ENCODE data around the gene ZCCHC3. TPM values are rescaled to one million over a fixed set of nuclear protein-coding genes. Genes with fewer than 3 reads are reported as not detected.

ZCCHC3 gene
- total RNA-seq, 2 experiments from 2014 or later = 28.4 to 29.0 TPM

DNA sequence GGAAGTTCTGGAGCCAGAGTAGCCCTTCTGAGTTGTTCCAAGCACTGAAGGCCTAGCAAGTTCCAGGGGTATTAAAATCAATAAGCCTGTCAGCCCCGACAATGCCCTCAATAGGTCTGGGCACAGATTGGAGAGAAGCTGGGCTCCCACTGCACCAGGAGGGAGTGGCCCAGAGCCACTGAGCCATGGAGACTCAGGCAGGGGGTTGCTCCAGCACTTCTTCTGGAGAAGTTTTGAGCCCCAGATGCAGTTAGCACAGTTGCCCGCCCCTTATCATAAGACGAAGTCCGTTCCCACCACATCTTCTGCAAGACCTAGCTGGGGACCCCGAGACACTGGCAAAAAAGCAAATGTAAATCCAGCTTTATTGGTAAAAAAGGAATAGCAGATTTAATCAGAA, 26.9 kb upstream of the ZCCHC3 start:
- H3K36me3 Mint-ChIP-seq (ENCODE audit: low read depth) = no peaks in the 10 kb centered on the region
- H3K4me3 Mint-ChIP-seq = no peak overlapping the region
- H3K27me3 Mint-ChIP-seq (ENCODE audit: low read depth) = peaks cover 3% of the 10 kb centered on the region
- peaks cover 10% of the 10 kb centered on the region for H3K4me1 Mint-ChIP-seq (ENCODE audit: low read depth)
- ATAC-seq (no peak), DNase-seq (peak; percentile 4)
- H3K9me3 Mint-ChIP-seq (ENCODE audit: insufficient read depth) = no peaks in the 10 kb centered on the region
- no peak overlapping the region for H3K27ac Mint-ChIP-seq
- ChIA-PET POLR2A (no interaction called here), CTCF (interaction anchor here (6.3 kb wide), 1 partner anchor 60 kb away, joined by 51 read pairs; no protein-coding TSS in a partner anchor)

GRCh38 chr20:271069-271468, 26.3 kb upstream of the ZCCHC3 start:
- no peak overlapping the region for H3K4me3 Mint-ChIP-seq
- peaks cover 10% of the 10 kb centered on the region for H3K4me1 Mint-ChIP-seq (ENCODE audit: low read depth)
- no peaks in the 10 kb centered on the region for H3K36me3 Mint-ChIP-seq (ENCODE audit: low read depth)
- H3K9me3 Mint-ChIP-seq (ENCODE audit: insufficient read depth) = no peaks in the 10 kb centered on the region
- ATAC-seq (no peak), DNase-seq (peak; percentile 4)
- no peak overlapping the region for H3K27ac Mint-ChIP-seq
- ChIA-PET CTCF (no interaction called here), POLR2A (no interaction called here)
- peaks cover under 1% of the 10 kb centered on the region for H3K27me3 Mint-ChIP-seq (ENCODE audit: low read depth)

GRCh38 chr20:271528-271927, 25.8 kb upstream of the ZCCHC3 start:
- Mint-ChIP-seq H3K4me1 (ENCODE audit: low read depth) (peaks cover 7% of the 10 kb centered on the region), H3K27me3 (ENCODE audit: low read depth) (no peaks in the 10 kb centered on the region), H3K9me3 (ENCODE audit: insufficient read depth) (no peaks in the 10 kb centered on the region), H3K36me3 (ENCODE audit: low read depth) (no peaks in the 10 kb centered on the region), H3K4me3 (no peak overlapping the region), H3K27ac (no peak overlapping the region)
- DNase-seq (no peak), ATAC-seq (no peak)
- ChIA-PET POLR2A (no interaction called here), CTCF (no interaction called here)

DNA sequence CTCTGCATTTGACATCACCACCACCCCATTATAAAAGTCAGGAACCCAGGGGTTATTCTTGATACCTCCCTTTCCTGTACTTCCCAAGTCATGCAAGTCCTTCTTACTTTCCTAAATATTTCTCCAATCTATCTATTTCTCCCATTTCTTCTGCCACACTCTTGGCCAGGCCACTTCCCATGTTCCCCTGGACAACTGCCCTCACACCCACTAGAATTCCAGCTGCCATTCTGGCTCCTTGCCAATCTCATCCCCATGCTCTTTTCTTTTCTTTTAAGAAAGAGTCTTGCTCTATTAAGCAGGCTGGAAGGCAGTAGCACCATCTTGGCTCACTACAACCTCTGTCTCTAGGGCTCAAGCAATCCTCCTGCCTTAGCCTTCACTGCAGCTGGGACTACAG, 24.7 kb upstream of the ZCCHC3 start:
- Mint-ChIP-seq H3K36me3 (ENCODE audit: low read depth) (no peaks in the 10 kb centered on the region), H3K4me3 (no peak overlapping the region), H3K9me3 (ENCODE audit: insufficient read depth) (no peaks in the 10 kb centered on the region), H3K4me1 (ENCODE audit: low read depth) (no peaks in the 10 kb centered on the region), H3K27ac (no peak overlapping the region), H3K27me3 (ENCODE audit: low read depth) (no peaks in the 10 kb centered on the region)
- ATAC-seq (no peak), DNase-seq (no peak)
- ChIA-PET CTCF (no interaction called here), POLR2A (no interaction called here)

- no peak overlapping the region for H3K27ac Mint-ChIP-seq
- no peak overlapping the region for H3K4me3 Mint-ChIP-seq
- peaks cover 2% of the 10 kb centered on the region for H3K36me3 Mint-ChIP-seq (ENCODE audit: low read depth)
- CTCF ChIA-PET = no interaction called here
- DNase-seq = no peak
- ATAC-seq = no peak
- H3K4me1 Mint-ChIP-seq (ENCODE audit: low read depth) = no peaks in the 10 kb centered on the region
- no peaks in the 10 kb centered on the region for H3K27me3 Mint-ChIP-seq (ENCODE audit: low read depth)
- POLR2A ChIA-PET = no interaction called here
- no peaks in the 10 kb centered on the region for H3K9me3 Mint-ChIP-seq (ENCODE audit: insufficient read depth)
These were observed 23.5 kb upstream of the ZCCHC3 start for GRCh38 chr20:273884-274283.

- Mint-ChIP-seq H3K36me3 (ENCODE audit: low read depth) (peaks cover 2% of the 10 kb centered on the region), H3K4me3 (no peak overlapping the region), H3K9me3 (ENCODE audit: insufficient read depth) (no peaks in the 10 kb centered on the region), H3K4me1 (ENCODE audit: low read depth) (no peaks in the 10 kb centered on the region), H3K27me3 (ENCODE audit: low read depth) (no peaks in the 10 kb centered on the region), H3K27ac (no peak overlapping the region)
- no peak for ATAC-seq
- POLR2A ChIA-PET = no interaction called here
- DNase-seq = no peak
- CTCF ChIA-PET = no interaction called here
These were observed 21.6 kb upstream of the ZCCHC3 start for GRCh38 chr20:275791-276190.

GRCh38 chr20:276620-277495, 20.5 kb upstream of the ZCCHC3 start:
- no peaks in the 10 kb centered on the region for H3K9me3 Mint-ChIP-seq (ENCODE audit: insufficient read depth)

DNA sequence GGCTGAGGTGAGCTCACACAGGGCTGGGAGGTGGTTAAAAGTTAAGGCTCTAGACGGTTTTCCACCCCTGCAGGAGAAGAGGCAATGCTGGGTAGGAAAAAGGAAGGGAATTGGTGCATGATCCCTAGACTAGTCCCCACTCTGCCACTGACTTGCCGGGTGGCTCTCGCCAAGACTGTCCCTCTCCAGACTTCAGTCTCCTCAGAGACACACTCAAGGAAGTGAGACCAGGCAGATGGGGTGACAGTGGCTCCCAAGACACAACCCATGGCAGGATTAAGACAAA, 19.9 kb upstream of the ZCCHC3 start:
- H3K4me3 Mint-ChIP-seq = no peak overlapping the region
- H3K36me3 Mint-ChIP-seq (ENCODE audit: low read depth) = peaks cover 2% of the 10 kb centered on the region
- DNase-seq (no peak), ATAC-seq (no peak)
- ChIA-PET POLR2A (interaction anchor here (0.6 kb wide), 1 partner anchor 109 kb away, joined by 3 read pairs; no protein-coding TSS in a partner anchor), CTCF (interaction anchor here (1.0 to 1.4 kb wide), 2 partner anchors 54 to 56 kb away, joined by 4 read pairs; no protein-coding TSS in a partner anchor)
- H3K9me3 Mint-ChIP-seq (ENCODE audit: insufficient read depth) = no peaks in the 10 kb centered on the region
- no peak overlapping the region for H3K27ac Mint-ChIP-seq
- no peaks in the 10 kb centered on the region for H3K27me3 Mint-ChIP-seq (ENCODE audit: low read depth)
- no peaks in the 10 kb centered on the region for H3K4me1 Mint-ChIP-seq (ENCODE audit: low read depth)

More at GRCh38 chr20:276620-277495, 20.5 kb upstream of the ZCCHC3 start:
- Mint-ChIP-seq H3K36me3 (ENCODE audit: low read depth) (peaks cover 2% of the 10 kb centered on the region), H3K27ac (no peak overlapping the region), H3K4me1 (ENCODE audit: low read depth) (no peaks in the 10 kb centered on the region), H3K27me3 (ENCODE audit: low read depth) (no peaks in the 10 kb centered on the region), H3K4me3 (no peak overlapping the region)
- DNase-seq (no peak), ATAC-seq (no peak)
- CTCF ChIA-PET = interaction anchor here (1.0 to 1.4 kb wide), 2 partner anchors 54 to 57 kb away, joined by 4 read pairs; no protein-coding TSS in a partner anchor
- POLR2A ChIA-PET = interaction anchor here (0.6 kb wide), 1 partner anchor 109 kb away, joined by 3 read pairs; no protein-coding TSS in a partner anchor

- no peaks in the 10 kb centered on the region for H3K27me3 Mint-ChIP-seq (ENCODE audit: low read depth)
- no peaks in the 10 kb centered on the region for H3K9me3 Mint-ChIP-seq (ENCODE audit: insufficient read depth)
- no peak overlapping the region for H3K27ac Mint-ChIP-seq
- DNase-seq (no peak), ATAC-seq (no peak)
- no peaks in the 10 kb centered on the region for H3K4me1 Mint-ChIP-seq (ENCODE audit: low read depth)
- CTCF ChIA-PET = interaction anchor here (0.6 to 1.4 kb wide), 4 partner anchors 10 to 55 kb away, joined by 3 to 4 read pairs (median 4); no protein-coding TSS in a partner anchor
- no peak overlapping the region for H3K4me3 Mint-ChIP-seq
- H3K36me3 Mint-ChIP-seq (ENCODE audit: low read depth) = peaks cover 2% of the 10 kb centered on the region
- POLR2A ChIA-PET = interaction anchor here (0.6 kb wide), 1 partner anchor 55 kb away, joined by 3 read pairs; no protein-coding TSS in a partner anchor
These were observed 19.2 kb upstream of the ZCCHC3 start for GRCh38 chr20:278181-278580.

DNA sequence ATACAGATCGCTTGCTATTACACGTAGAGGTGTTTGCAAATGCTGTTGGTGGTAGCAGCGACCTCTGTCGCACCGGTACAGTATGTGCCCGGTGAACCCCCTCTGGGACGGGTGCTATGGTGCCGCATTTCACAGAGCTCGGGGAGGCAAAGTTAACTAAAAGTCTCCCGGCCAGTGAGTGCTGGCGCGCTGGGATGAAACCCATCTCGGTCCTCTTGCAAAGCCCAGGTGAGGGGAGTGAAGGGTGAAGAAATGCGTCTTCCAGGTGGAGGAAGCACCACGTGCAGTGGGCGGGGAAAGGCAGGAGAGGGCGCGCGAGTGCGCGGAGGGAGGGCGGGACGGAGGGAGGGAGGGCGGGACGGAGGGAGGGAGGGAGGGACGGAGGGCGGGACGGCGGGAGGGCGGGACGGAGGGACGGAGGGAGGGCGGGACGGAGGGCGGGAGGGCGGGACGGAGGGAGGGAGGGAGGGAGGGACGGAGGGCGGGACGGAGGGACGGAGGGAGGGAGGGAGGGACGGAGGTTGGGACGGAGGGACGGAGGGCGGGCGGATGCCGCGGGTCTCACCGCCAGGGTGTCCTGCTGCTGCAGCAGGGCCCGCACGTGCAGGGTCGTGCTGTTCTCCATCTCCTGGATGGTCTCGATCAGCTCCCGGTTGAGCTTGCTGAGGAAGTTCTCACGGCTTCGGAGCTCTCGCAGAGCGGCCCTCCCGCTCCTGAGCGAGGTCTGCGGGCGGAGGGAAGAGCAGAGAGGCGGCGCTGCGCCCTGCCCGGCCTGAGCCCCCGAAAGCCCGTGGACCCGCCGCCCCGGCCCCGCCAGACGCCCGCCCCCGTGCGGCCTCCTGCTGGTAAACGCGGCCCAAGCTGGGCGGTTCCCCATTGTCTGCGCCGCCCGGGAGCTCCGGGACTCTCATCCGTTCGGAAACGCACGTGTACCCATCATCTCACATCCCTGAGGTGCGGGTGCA, 18.5 kb upstream of the ZCCHC3 start:
- ChIA-PET POLR2A (no interaction called here), CTCF (interaction anchor here (0.6 to 1.4 kb wide), 4 partner anchors 11 to 55 kb away, joined by 3 to 5 read pairs (median 4); no protein-coding TSS in a partner anchor)
- peak overlapping the region; percentile 34 for H3K4me3 Mint-ChIP-seq
- DNase-seq (no peak), ATAC-seq (no peak)
- H3K9me3 Mint-ChIP-seq (ENCODE audit: insufficient read depth) = no peaks in the 10 kb centered on the region
- no peaks in the 10 kb centered on the region for H3K4me1 Mint-ChIP-seq (ENCODE audit: low read depth)
- H3K27me3 Mint-ChIP-seq (ENCODE audit: low read depth) = no peaks in the 10 kb centered on the region
- H3K27ac Mint-ChIP-seq = no peak overlapping the region
- peaks cover 2% of the 10 kb centered on the region for H3K36me3 Mint-ChIP-seq (ENCODE audit: low read depth)

DNA sequence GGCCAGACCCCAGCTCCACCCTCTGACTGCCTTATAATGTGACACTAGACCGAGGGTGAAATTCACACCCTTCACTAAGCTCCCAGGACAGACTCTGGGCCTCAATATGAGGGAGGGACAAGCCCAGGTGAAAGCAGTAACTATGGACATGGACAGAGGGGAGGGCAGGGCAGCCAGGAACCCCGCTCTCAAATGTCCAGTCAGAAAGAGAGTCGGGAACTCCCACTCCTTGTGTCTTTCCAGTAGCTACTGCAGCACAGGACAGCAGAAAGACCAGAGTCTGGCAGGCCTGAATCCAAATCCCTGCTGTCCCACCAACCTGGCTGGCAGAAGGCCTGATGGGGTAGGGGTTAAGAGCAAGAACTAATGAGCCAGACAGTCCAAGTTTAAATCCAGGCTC, 13.2 kb upstream of the ZCCHC3 start:
- CTCF ChIA-PET = interaction anchor here (0.9 kb wide), 1 partner anchor 46 kb away, joined by 3 read pairs; no protein-coding TSS in a partner anchor
- Mint-ChIP-seq H3K27me3 (ENCODE audit: low read depth) (no peaks in the 10 kb centered on the region), H3K4me1 (ENCODE audit: low read depth) (peaks cover 7% of the 10 kb centered on the region), H3K9me3 (ENCODE audit: insufficient read depth) (no peaks in the 10 kb centered on the region), H3K4me3 (no peak overlapping the region), H3K36me3 (ENCODE audit: low read depth) (no peaks in the 10 kb centered on the region), H3K27ac (no peak overlapping the region)
- POLR2A ChIA-PET = no interaction called here
- no peak for ATAC-seq
- DNase-seq = no peak

- DNase-seq = no peak
- ChIA-PET POLR2A (no interaction called here), CTCF (no interaction called here)
- Mint-ChIP-seq H3K27ac (no peak overlapping the region), H3K36me3 (ENCODE audit: low read depth) (no peaks in the 10 kb centered on the region), H3K9me3 (ENCODE audit: insufficient read depth) (no peaks in the 10 kb centered on the region), H3K4me1 (ENCODE audit: low read depth) (peaks cover 13% of the 10 kb centered on the region), H3K4me3 (no peak overlapping the region), H3K27me3 (ENCODE audit: low read depth) (no peaks in the 10 kb centered on the region)
- no peak for ATAC-seq
These were observed 10.9 kb upstream of the ZCCHC3 start for GRCh38 chr20:286508-286907.
